Left lung (tissue), 10 donors: ENCODE measurements around the gene KAT7. TPM values are rescaled to one million over a fixed set of nuclear protein-coding genes. Genes with fewer than 3 reads are reported as not detected.
A peak's percentile ranks its signal among the peaks of the same experiment; 100 is the strongest.

Source experiments
- ATAC-seq: fragments of 200-7000 bp; cut with Tn5 transposase; one replicate; pipeline ENCODE4 v1.9.1; 2020; ENCODE audit warnings: moderate library complexity
- DNase-seq, 4 donors: peaks; one replicate each; pipeline ENCODE4 v3.0.0-alpha.2; 2013 to 2020
- H3K27ac ChIP-seq, 2 donors: fragments of 200-600 bp; sonication (generic) in 1 of 2; one replicate each; pipeline versions ENCODE4 v1.5.0 to v1.8.0; 2020 to 2021
- H3K27me3 ChIP-seq, 2 donors: fragments of 200-600 bp; sonication (generic) in 1 of 2; one replicate each; pipeline versions ENCODE4 v1.5.0 to v1.8.0; 2020 to 2021
- H3K36me3 ChIP-seq, 2 donors: fragments of 200-600 bp; sonication (generic) in 1 of 2; one replicate each; pipeline versions ENCODE4 v1.5.0 to v1.8.0; 2020 to 2021
- H3K4me1 ChIP-seq, 2 donors: fragments of 200-600 bp; one replicate each; pipeline ENCODE4 v1.8.0; 2021
- H3K4me3 ChIP-seq, 2 donors: fragments of 200-600 bp; sonication (generic) in 1 of 2; one replicate each; pipeline versions ENCODE4 v1.5.0 to v1.8.0; 2020 to 2021; ENCODE audit warnings: mild to moderate bottlenecking in 1 of 2
- H3K9me3 ChIP-seq, 2 donors: fragments of 200-600 bp; sonication (generic) in 1 of 2; one replicate each; pipeline versions ENCODE4 v1.5.0 to v1.8.0; 2020 to 2021
- CTCF ChIP-seq, 2 donors: fragments of 200-600 bp; sonication (generic) in 1 of 2; IDR thresholded peaks; one replicate each; pipeline versions ENCODE4 v1.5.0 to v1.8.0; 2021; ENCODE audit warnings: antibody characterized with exemption in 2 of 2
- intact Hi-C, 2 donors: fragments of 100-400 bp; cut with DNase I; formaldehyde crosslinking; loops; one replicate each; pipeline versions ENCODE4 v1.11.2 to v1.14.2; 2022
- polyA plus RNA-seq, 6 donors: library from polyadenylated mRNA; unstranded; fragments of 120-200 nt; gene quantifications; one replicate each; pipeline ENCODE4 v1.2.1, GENCODE V29; 2013; ENCODE audit not compliant: insufficient read length in 6 of 6
- total RNA-seq, 2 donors: library from RNA; stranded (reverse); fragmentation: NEBNext Ultra II Directional; extraction: Animal tissue kit (Norgen Biotek cat#: 25700); gene quantifications; one replicate each; pipeline ENCODE4 v1.2.1, GENCODE V29; 2021
- donor health status: DM: no; HTN: yes; CAD: no.
- donor health status: DM: no; HTN: no; CAD: no.

The KAT7 gene
- total and polyA plus RNA-seq, 8 donors, result 44.1 to 56.7 (median 51.5) TPM

- Histone ChIP-seq H3K4me3 (no peak overlapping the region), H3K27ac (no peak overlapping the region), H3K27me3 (peaks cover 12 to 40% of the 10 kb centered on the region in 2 donors), H3K36me3 (no peaks in the 10 kb centered on the region), H3K9me3 (no peaks in the 10 kb centered on the region), H3K4me1 (peaks cover 4 to 7% of the 10 kb centered on the region in 2 donors)
- no peak for ATAC-seq
- no peak for TF ChIP-seq CTCF (IDR thresholded peaks at IDR 0.05)
- intact Hi-C loops, result no loop called here
- no peak for DNase-seq
Observed at GRCh38 chr17:49875685-49876084, 87.2 kb downstream of the KAT7 start.

- no peak for TF ChIP-seq CTCF (IDR thresholded peaks at IDR 0.05)
- Histone ChIP-seq H3K27me3 (peaks cover 16 to 58% of the 10 kb centered on the region in 2 donors), H3K4me3 (no peak overlapping the region), H3K27ac (no peak overlapping the region), H3K4me1 (peaks cover 6 to 9% of the 10 kb centered on the region in 2 donors), H3K9me3 (no peaks in the 10 kb centered on the region), H3K36me3 (no peaks in the 10 kb centered on the region)
- ATAC-seq (no peak), DNase-seq (no peak)
- intact Hi-C loops, result no loop called here
Observed at GRCh38 chr17:49878931-49879904, 90.7 kb downstream of the KAT7 start.

- TF ChIP-seq CTCF (IDR thresholded peaks at IDR 0.05), result peak; percentile 97 to 99
- peak; percentile 65 to 94 (median 76) for DNase-seq
- no peaks in the 10 kb centered on the region for H3K36me3 ChIP-seq
- H3K4me3 ChIP-seq, result no peak overlapping the region
- ATAC-seq, result peak; percentile 98
- H3K9me3 ChIP-seq, result no peaks in the 10 kb centered on the region
- intact Hi-C loops, result loop anchor here in 1 of 2 donors (5.0 kb wide), 1 partner anchor 112 kb away; no protein-coding TSS in a partner anchor
- H3K4me1 ChIP-seq, result peaks cover 6 to 9% of the 10 kb centered on the region in 2 donors
- H3K27ac ChIP-seq, result no peak overlapping the region
- H3K27me3 ChIP-seq, result peaks cover 16 to 59% of the 10 kb centered on the region in 2 donors
Observed at GRCh38 chr17:49880291-49881053, 92.0 kb downstream of the KAT7 start.

- TF ChIP-seq CTCF (IDR thresholded peaks at IDR 0.05), result no peak
- ATAC-seq, result no peak
- Histone ChIP-seq H3K27me3 (peaks cover 16 to 59% of the 10 kb centered on the region in 2 donors), H3K36me3 (no peaks in the 10 kb centered on the region), H3K4me1 (peaks cover 6 to 9% of the 10 kb centered on the region in 2 donors), H3K4me3 (no peak overlapping the region), H3K27ac (no peak overlapping the region), H3K9me3 (no peaks in the 10 kb centered on the region)
- intact Hi-C loops, result loop anchor here in 1 of 2 donors (5.0 kb wide), 1 partner anchor 111 kb away; no protein-coding TSS in a partner anchor
- no peak for DNase-seq
Observed at GRCh38 chr17:49881054-49881402, 92.5 kb downstream of the KAT7 start.
